ENCODE data around the gene RTN1. TPM values are rescaled to one million over a fixed set of nuclear protein-coding genes. Genes with fewer than 3 reads are reported as not detected.

The RTN1 gene
- total and polyA plus RNA-seq, 9 of the 15 experiments (the other 6 are each of a cell fraction or from before 2014, with no cell fraction given) = 0.03 to 0.09 TPM; not detected in 7

GRCh38 chr14:59727073-59727661 is 143.4 kb downstream of the RTN1 start (continued):
- no peak for TF ChIP-seq RBM15 (IDR thresholded peaks at IDR 0.05; ENCODE audit: insufficient read depth, low read length)
- TF ChIP-seq RB1 (IDR thresholded peaks at IDR 0.05; ENCODE audit: low read depth) = no peak
- TF ChIP-seq KAT8 (IDR thresholded peaks at IDR 0.05; ENCODE audit: low read depth) = no peak
- TF ChIP-seq SRSF7 (optimal IDR thresholded peaks at IDR 0.05; ENCODE audit: low read depth, low read length) = no peak
- no peak for TF ChIP-seq TSHZ1 (CRISPR knock-in tag; IDR thresholded peaks at IDR 0.05)
- TF ChIP-seq TFAM (CRISPR knock-in tag; conservative IDR thresholded peaks at IDR 0.05) = no peak

GRCh38 chr14:59711080-59711479 is 159.5 kb downstream of the RTN1 start:
- Histone ChIP-seq H3K27me3 (ENCODE audit: control insufficient read depth in 2 of 2, insufficient read depth in 2 of 2, low read length in 2 of 2) (no peaks in the 10 kb centered on the region), H3K9ac (ENCODE audit: insufficient read depth in 1 of 2, low read depth in 2 of 2, low read length in 2 of 2) (no peak overlapping the region), H3K4me1 (replicated peaks in 1 of 2; ENCODE audit: control insufficient read depth in 2 of 2, insufficient read depth in 2 of 2, low read length in 2 of 2) (no peaks in the 10 kb centered on the region), H3K79me2 (ENCODE audit: control insufficient read depth, insufficient read depth, low read length) (no peaks in the 10 kb centered on the region), H4K20me1 (replicated peaks; ENCODE audit: control insufficient read depth, insufficient read depth, low read length) (no peaks in the 10 kb centered on the region), H2AFZ (ENCODE audit: low read depth, low read length) (no peak overlapping the region), H3K4me2 (ENCODE audit: insufficient read depth, low read length) (no peak overlapping the region), H3K9me3 (replicated peaks; ENCODE audit: control insufficient read depth, insufficient read depth, low read depth, low read length) (no peaks in the 10 kb centered on the region), H3K4me3 (no peak overlapping the region), H3K36me3 (ENCODE audit: control insufficient read depth, insufficient read depth, low read length) (no peaks in the 10 kb centered on the region), H3K9me1 (ENCODE audit: control insufficient read depth, insufficient read depth, low read length) (no peaks in the 10 kb centered on the region), H3K27ac (ENCODE audit: extremely low read depth, low read depth, low read length) (no peak overlapping the region)
- POLR2A ChIA-PET = no interaction called here
- no peak for TF ChIP-seq FOXO4 (CRISPR knock-in tag; IDR thresholded peaks at IDR 0.05)
- TF ChIP-seq POLR2G (IDR thresholded peaks at IDR 0.05; ENCODE audit: low read depth, low read length) = no peak
- no peak for TF ChIP-seq FOXM1 (IDR thresholded peaks at IDR 0.05; ENCODE audit: low read depth)
- TF ChIP-seq FOXM1 (CRISPR knock-in tag; IDR thresholded peaks at IDR 0.05; ENCODE audit: low read depth) = no peak
- TF ChIP-seq HDGF (IDR thresholded peaks at IDR 0.05) = no peak
- TF ChIP-seq PML (IDR thresholded peaks at IDR 0.05; ENCODE audit: low read length) = no peak
- no peak for TF ChIP-seq CREB5 (CRISPR knock-in tag; IDR thresholded peaks at IDR 0.05)
- TF ChIP-seq ZNF174 (CRISPR knock-in tag; IDR thresholded peaks at IDR 0.05) = no peak
- no peak for TF ChIP-seq GABPA (tag; conservative IDR thresholded peaks at IDR 0.05; ENCODE audit: low read depth)
- ATAC-seq (no peak), FAIRE-seq (no peak), DNase-seq (ENCODE audit: extremely low read depth in 1 of 4, low spot score in 3 of 4) (no peak)
- intact Hi-C loops (cut with micrococcal nuclease) = no loop called here
- in situ Hi-C loops (cut with MboI) = no loop called here
- CTCF ChIA-PET (ENCODE audit: low intra/inter-chr PET ratio) = no interaction called here
- 0% methylated on average over 2 of the region's 2 CpGs for WGBS (ENCODE audit: insufficient coverage, low coverage, missing lambda C conversion rate)
- no TSS peak for BruUV-seq (replicated peaks)

All from K562 (cell line).